GM12864 (cell line): ENCODE data around the gene AP1S2.
A peak's percentile ranks its signal among the peaks of the same experiment; 100 is the strongest.

Source experiments
- DNase-seq: peaks from one replicate; pipeline ENCODE4 v3.0.0-alpha.2; 2011; ENCODE audit warnings: low read depth
- H3K4me3 ChIP-seq: 2 replicates; pipeline ENCODE4 v1.5.1; 2011; ENCODE audit warnings: mild to moderate bottlenecking, low read depth, low read length, control low read depth
- CTCF ChIP-seq: IDR thresholded peaks from 2 replicates; pipeline ENCODE4 v1.5.1; 2011; ENCODE audit warnings: low read depth, mild to moderate bottlenecking, moderate library complexity, low read length, control low read depth, inconsistent platforms; ENCODE audit errors: missing control alignments

AP1S2 gene

GRCh38 chrX:15856222-15856587 is 1.6 kb upstream of the AP1S2 start:
- no peak for TF ChIP-seq CTCF
- DNase-seq, result no peak
- H3K4me3 ChIP-seq, result peak overlapping the region; percentile 8; the same call in 1 of the 2 replicates

- DNase-seq, result no peak
- TF ChIP-seq CTCF, result no peak
- H3K4me3 ChIP-seq, result peak overlapping the region; percentile 63
Measured at GRCh38 chrX:15855568-15856221, 1.1 kb upstream of the AP1S2 start.

GRCh38 chrX:15854080-15854655 is 445 bp downstream of the AP1S2 start:
- peak; percentile 34 for TF ChIP-seq CTCF
- DNase-seq, result no peak
- H3K4me3 ChIP-seq, result peak overlapping the region; percentile 76

GRCh38 chrX:15853586-15854079 is 980 bp downstream of the AP1S2 start:
- TF ChIP-seq CTCF, result no peak
- peak overlapping the region; percentile 76 for H3K4me3 ChIP-seq
- DNase-seq, result no peak

GRCh38 chrX:15849555-15849954 is 5.1 kb downstream of the AP1S2 start:
- TF ChIP-seq CTCF, result no peak
- no peak for DNase-seq
- H3K4me3 ChIP-seq, result no peak overlapping the region

GRCh38 chrX:15848576-15848975 is 6.0 kb downstream of the AP1S2 start:
- no peak for TF ChIP-seq CTCF
- no peak for DNase-seq
- H3K4me3 ChIP-seq, result no peak overlapping the region

GRCh38 chrX:15843960-15844359 is 10.7 kb downstream of the AP1S2 start:
- no peak overlapping the region for H3K4me3 ChIP-seq
- no peak for DNase-seq
- no peak for TF ChIP-seq CTCF
